GM18868 (cell line): ENCODE results near the gene GDF2.

Experiments used
- ATAC-seq: cut with Tn5 transposase; IDR thresholded peaks from one replicate; pipeline ENCODE4 v1.9.1; 2021; ENCODE audit warnings: mild to moderate bottlenecking, moderate library complexity; ENCODE audit not compliant: unreplicated experiment

The GDF2 gene

DNA sequence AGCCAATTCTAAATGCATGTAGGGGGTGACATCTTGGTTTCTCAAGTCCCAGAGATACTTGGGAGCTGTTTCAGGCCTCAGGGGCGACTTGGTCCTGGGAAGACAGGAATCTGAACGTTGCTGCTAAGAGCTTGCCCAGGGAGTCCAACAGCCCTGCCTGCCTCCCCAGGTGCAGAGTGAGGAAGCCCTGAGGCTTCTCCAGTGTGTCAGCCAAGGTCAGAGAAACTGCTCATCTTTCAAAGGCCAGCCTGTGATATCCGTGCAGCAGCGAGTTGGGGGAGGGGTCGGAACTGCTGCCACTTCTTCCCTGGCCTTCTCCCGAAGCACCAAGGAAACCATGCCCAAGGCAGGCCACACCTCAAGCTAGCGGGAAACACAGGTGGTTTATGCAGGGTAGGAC, 9.7 kb downstream of the GDF2 start:
- no peak for ATAC-seq

- no peak for ATAC-seq
These were observed 10.1 kb downstream of the GDF2 start for GRCh38 chr10:47332371-47332770.

DNA sequence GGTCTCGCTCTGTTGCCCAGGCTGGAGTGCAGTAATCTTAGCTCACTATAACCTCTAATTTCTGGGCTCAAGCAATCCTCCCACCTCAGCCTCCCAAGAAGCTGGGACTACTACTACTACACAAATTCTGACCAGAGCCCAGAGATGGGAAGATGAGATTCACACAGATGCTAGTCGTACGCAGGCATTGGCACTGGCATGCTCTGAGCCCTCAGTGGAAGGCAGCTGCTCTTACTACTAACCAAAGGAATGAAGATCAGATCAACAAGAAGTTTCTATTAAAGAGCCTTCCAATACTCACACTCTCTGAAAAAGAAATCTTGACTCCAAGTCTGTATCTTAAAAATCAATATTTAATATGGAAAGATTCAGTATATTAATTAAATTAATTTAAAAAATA, 10.7 kb downstream of the GDF2 start:
- no peak for ATAC-seq

DNA sequence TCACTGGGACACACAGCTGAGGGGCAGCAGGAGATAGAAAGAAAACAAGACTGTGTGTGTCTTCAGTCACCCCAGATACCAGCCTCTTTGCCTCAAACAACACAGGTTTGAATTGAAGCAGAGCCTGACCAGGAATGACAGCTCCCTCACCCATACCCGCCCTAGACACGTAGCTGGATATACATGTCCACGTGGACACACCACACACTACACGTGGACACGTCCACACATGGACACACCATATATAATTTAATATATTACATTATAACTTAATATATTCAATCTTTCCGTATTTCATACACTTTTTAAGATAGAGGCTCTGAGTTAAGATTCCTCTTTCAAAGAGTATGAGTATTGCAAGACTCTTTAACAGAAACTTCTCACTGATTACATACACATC, 11.3 kb downstream of the GDF2 start:
- ATAC-seq, result no peak

DNA sequence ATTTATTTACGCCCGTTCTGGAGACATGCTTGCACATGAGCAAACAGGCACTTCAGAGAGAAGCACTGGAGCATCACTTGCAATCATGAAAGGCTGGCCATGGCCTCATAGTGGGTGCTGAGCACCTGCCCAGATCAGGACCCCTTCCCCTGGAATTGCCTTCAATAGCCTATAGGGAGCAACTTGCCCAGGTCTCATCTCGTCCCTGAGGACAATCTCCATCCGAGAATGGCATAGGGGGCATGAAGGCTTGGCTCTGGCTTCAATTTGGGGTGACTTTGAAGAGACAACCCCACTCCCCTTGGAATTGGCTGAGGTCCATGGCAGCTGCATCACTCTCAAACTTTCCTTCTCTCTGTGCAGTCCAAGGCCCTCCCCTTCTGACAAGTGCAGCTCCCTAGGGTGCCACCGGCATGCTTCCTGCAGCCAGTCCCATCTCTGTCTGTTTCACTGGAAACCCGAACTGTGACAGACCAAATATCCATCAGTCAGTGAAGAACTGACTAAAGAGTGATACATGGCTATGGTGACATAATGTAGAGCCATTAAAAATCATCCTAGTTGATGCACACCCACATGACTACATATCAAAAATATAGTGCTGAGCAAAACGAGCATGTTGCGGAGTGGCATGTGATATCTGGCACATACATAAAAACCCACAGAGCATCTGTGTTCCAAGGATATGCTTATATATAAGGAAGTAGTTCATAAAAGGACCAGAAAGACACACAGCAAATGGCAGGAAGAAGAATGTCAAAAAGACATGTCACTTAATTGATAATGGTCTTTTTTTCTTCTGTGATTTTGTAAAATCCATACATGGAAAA, 12.4 kb downstream of the GDF2 start:
- no peak for ATAC-seq

GRCh38 chr10:47335906-47336305, 13.7 kb downstream of the GDF2 start:
- no peak for ATAC-seq

DNA sequence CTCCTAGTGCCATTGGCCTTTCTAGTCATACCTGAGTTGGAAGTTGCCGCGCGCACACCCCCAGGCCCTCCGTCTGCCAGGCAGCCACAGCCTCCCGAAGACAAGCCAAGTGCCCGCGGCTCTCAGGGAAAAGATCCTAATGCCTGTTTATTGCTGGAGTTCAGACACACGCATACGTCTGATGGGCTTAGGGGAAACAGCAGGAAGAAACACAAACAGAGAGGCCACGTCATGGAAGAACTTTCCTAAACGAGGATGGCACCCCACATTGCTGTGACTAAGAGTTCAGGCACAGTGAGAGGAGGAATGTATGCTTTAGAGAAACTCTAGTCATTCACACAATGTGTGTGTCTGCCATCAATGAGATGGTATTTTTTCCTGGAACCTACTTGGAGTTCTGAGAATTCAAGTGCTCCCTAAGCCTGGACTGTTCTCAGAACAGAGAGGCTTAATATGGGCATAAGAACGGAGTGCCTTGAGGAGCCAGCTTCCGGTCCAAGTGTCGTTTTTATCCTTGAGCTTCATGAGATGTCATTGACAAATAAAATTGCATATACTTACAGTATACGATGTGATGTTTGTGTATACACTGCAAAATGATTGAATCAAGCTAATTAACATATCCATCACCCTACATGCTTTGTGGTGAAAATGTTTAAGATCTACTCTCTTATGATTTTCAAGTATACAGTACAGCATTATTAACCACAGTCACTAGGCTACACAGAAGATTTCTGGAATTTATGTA, 14.3 kb downstream of the GDF2 start:
- ATAC-seq, result no peak

GRCh38 chr10:47337310-47337709, 15.1 kb downstream of the GDF2 start:
- ATAC-seq, result no peak

- ATAC-seq, result no peak
These were observed 17.0 kb downstream of the GDF2 start for GRCh38 chr10:47339186-47339735.

DNA sequence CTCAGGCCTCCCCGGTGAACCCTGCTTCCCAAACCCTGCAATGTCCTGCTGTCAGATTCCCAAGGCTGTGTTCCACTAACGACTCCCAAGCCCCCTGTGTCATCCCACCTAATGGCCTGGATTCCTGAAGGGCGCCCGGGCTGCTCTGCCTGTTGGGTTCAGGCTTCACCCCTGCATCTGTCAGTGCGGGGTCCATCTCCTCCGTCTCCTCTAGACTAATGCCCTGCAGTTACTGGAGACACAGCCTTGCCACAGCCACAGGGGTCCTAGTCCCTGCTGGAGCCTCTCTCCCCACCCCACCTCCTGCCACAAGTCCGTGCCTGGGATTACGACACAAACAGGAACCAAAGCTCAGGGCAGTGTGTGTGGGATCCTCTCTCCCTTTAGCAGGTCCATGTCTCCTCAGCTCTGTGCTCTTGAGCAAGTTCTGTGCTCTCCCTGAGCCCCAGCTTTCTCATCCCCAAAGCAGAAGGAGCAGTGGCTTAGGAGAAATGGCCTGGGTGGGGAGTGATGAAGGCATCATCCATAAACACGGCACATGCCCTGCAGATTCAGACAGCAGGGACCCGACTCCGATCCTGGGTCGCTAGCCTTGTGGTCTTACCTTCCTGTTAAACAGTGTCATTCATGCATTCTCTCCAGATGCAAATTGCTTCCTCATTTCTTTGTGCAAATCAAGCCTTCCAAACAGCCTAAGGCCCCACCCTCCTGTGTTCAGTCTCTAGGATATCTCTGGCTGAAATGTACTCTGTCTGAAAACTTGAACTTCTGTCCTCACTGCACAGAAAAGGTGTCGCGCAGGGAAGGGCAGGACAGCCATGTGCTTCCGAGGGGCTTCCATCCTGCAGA, 17.7 kb downstream of the GDF2 start:
- ATAC-seq, result no peak

GRCh38 chr10:47340608-47341170, 18.4 kb downstream of the GDF2 start:
- no peak for ATAC-seq

DNA sequence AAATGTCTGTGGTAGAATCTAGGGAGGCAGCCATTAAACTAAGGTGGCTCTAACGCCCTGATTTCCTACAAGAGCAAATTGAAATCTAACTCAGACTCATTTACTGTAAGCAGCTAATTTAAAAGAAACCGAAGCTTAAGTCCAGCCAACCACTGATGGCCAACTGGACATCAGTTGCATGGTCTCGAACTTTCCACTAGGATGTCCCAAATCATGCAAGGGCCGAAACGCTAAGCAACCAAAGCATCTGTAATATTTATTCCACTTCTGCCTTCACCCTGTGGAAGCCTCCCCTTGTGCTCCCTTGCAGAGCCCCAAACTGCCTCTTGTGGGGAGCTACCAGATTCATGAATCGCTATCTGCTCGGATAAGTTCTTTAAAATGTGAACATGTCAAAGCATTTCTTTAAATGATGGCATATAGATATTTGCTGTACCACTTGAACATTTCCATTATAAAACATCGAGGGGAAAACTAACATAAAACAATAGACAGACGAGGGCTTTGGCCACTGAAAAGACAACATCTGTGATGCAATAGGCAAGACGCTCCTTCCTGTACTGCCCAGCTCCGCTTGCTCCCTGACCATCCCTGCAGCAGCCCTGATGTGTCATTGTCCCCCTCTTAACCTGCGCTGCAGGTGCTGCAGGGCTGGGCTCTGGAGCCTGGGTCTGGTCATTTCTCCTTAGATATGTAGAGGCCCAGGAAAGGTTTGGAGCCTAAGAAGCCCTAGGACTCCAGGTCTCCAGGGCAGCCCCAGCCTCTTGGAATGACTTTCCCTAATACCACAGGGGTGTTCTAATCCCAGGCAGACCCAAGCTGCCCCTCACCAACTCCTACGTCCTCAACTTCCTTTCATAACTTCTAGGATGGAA, 23.0 kb downstream of the GDF2 start:
- no peak for ATAC-seq

- ATAC-seq, result no peak
These were observed 24.5 kb downstream of the GDF2 start for GRCh38 chr10:47346581-47347302.

GRCh38 chr10:47347303-47347675, 25.0 kb downstream of the GDF2 start:
- ATAC-seq, result no peak

- no peak for ATAC-seq
These were observed 25.9 kb downstream of the GDF2 start, which contains the start of gene RBP3 for GRCh38 chr10:47348138-47348651. Gene RBP3, plus strand, starts transcription at chr10:47348363. Its CDS starts 122 bp downstream, at chr10:47348485.

- ATAC-seq, result no peak
These were observed 26.6 kb downstream of the GDF2 start for GRCh38 chr10:47348661-47349470.

- no peak for ATAC-seq
These were observed 27.3 kb downstream of the GDF2 start for GRCh38 chr10:47349516-47349915.

GRCh38 chr10:47349941-47350371, 27.7 kb downstream of the GDF2 start:
- no peak for ATAC-seq
